ENCODE data around the gene ZNF268.

ZNF268 gene

DNA sequence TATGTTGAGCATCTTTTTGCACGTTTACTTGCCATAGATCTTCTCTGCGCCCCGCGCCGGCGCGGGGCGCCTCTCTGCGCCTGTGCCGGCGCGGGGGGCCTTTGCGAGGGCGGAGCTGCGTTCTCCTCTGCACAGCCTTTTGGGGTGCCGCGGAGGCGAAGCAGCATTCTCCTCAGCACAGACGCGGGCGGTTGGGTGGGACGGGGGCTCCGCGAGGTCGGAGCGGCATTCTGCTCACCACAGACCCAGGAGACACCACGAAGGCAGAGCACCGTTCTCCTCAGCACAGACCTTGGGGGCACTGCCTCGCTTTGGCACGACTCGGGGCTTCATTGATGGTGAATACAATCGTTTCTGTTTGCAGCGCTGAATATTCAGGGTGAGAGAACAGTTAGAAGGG is 82.9 kb downstream of the ZNF268 start:
- Histone ChIP-seq H3K27ac (ENCODE audit: low read length) (no peak overlapping the region), H3K4me1 (ENCODE audit: low read length) (no peaks in the 10 kb centered on the region), H3K36me3 (replicated peaks; ENCODE audit: low read depth, low read length) (no peaks in the 10 kb centered on the region), H4K20me1 (ENCODE audit: insufficient read depth, low read length) (no peaks in the 10 kb centered on the region), H2AFZ (ENCODE audit: low read depth, low read length) (no peak overlapping the region), H3K4me3 (ENCODE audit: low read length) (no peak overlapping the region), H3K27me3 (ENCODE audit: low read depth, low read length) (no peaks in the 10 kb centered on the region), H3K9me3 (ENCODE audit: insufficient read depth, low read length) (no peaks in the 10 kb centered on the region), H3K4me2 (ENCODE audit: low read length) (no peak overlapping the region), H3K9ac (ENCODE audit: low read length) (no peak overlapping the region), H3K79me2 (ENCODE audit: low read length) (no peaks in the 10 kb centered on the region)
- TF ChIP-seq, protein P1, sequence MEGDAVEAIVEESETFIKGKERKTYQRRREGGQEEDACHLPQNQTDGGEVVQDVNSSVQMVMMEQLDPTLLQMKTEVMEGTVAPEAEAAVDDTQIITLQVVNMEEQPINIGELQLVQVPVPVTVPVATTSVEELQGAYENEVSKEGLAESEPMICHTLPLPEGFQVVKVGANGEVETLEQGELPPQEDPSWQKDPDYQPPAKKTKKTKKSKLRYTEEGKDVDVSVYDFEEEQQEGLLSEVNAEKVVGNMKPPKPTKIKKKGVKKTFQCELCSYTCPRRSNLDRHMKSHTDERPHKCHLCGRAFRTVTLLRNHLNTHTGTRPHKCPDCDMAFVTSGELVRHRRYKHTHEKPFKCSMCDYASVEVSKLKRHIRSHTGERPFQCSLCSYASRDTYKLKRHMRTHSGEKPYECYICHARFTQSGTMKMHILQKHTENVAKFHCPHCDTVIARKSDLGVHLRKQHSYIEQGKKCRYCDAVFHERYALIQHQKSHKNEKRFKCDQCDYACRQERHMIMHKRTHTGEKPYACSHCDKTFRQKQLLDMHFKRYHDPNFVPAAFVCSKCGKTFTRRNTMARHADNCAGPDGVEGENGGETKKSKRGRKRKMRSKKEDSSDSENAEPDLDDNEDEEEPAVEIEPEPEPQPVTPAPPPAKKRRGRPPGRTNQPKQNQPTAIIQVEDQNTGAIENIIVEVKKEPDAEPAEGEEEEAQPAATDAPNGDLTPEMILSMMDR (IDR thresholded peaks at IDR 0.05; ENCODE audit: low read depth, low read length) = no peak
- no peak for TF ChIP-seq EZH2phosphoT487 (IDR thresholded peaks at IDR 0.05; ENCODE audit: low read depth)
